ENCODE data around the gene ZNF205.
A peak's percentile ranks its signal among the peaks of the same experiment; 100 is the strongest.

ZNF205 gene

GRCh38 chr16:3106205-3106928 is 6.0 kb upstream of the ZNF205 start:
- peak; percentile 89 for DNase-seq

- DNase-seq = no peak
Observed at GRCh38 chr16:3112881-3113574, 642 bp downstream of the ZNF205 start.

GRCh38 chr16:3113765-3114479 is 1.5 kb downstream of the ZNF205 start:
- no peak for DNase-seq

- no peak for DNase-seq
Observed at GRCh38 chr16:3115003-3115402, 2.6 kb downstream of the ZNF205 start.

- DNase-seq = no peak
Observed at GRCh38 chr16:3115561-3115960, 3.2 kb downstream of the ZNF205 start.

- no peak for DNase-seq
Observed at GRCh38 chr16:3118204-3118790, 5.9 kb downstream of the ZNF205 start.

- no peak for DNase-seq
Observed at GRCh38 chr16:3118846-3119245, 6.5 kb downstream of the ZNF205 start.

GRCh38 chr16:3119286-3119685 is 6.9 kb downstream of the ZNF205 start:
- DNase-seq = no peak

GRCh38 chr16:3119701-3120408 is 7.5 kb downstream of the ZNF205 start:
- DNase-seq = no peak

GRCh38 chr16:3120435-3120834 is 8.0 kb downstream of the ZNF205 start:
- DNase-seq = no peak

- DNase-seq = no peak
Observed at GRCh38 chr16:3121851-3122467, 9.6 kb downstream of the ZNF205 start.

GRCh38 chr16:3122926-3123570 is 10.7 kb downstream of the ZNF205 start:
- DNase-seq = no peak

- DNase-seq = peak; percentile 94
Observed at GRCh38 chr16:3123986-3124886, 11.8 kb downstream of the ZNF205 start.

- no peak for DNase-seq
Observed at GRCh38 chr16:3127745-3128144, 15.4 kb downstream of the ZNF205 start.

- peak; percentile 75 for DNase-seq
Observed at GRCh38 chr16:3129137-3130131, 17.0 kb downstream of the ZNF205 start.

- no peak for DNase-seq
Observed at GRCh38 chr16:3131755-3132377, 19.5 kb downstream of the ZNF205 start.

GRCh38 chr16:3133844-3134243 is 21.5 kb downstream of the ZNF205 start:
- no peak for DNase-seq

GRCh38 chr16:3134338-3135125 is 22.1 kb downstream of the ZNF205 start, which contains the start of gene ZNF213:
Gene ZNF213 (plus strand): TSS chr16:3135029. CDS start chr16:3137281, 2,252 bp downstream.
- DNase-seq = peak; percentile 97
